Transverse colon (tissue), 4 donors: ENCODE data around the gene ACER3. TPM values are rescaled to one million over a fixed set of nuclear protein-coding genes. Genes with fewer than 3 reads are reported as not detected.

Experiments
- DNase-seq: peaks from one replicate; pipeline ENCODE4 v3.0.0-alpha.2; 2019
- H3K27ac ChIP-seq, 4 donors: fragments of 200-600 bp; sonication (generic); 2 replicates each; pipeline ENCODE4 v1.5.1; 2016 to 2018; ENCODE audit warnings: inconsistent platforms in 4 of 4
- H3K27me3 ChIP-seq: fragments of 200-600 bp; sonication (generic); 2 replicates; pipeline ENCODE4 v1.5.1; 2017; ENCODE audit warnings: inconsistent platforms
- H3K36me3 ChIP-seq, 4 donors: fragments of 200-600 bp; sonication (generic); 2 replicates each; pipeline ENCODE4 v1.5.1; 2017 to 2019; ENCODE audit warnings: inconsistent platforms in 4 of 4
- H3K4me1 ChIP-seq, 4 donors: fragments of 200-600 bp; sonication (generic); 2 replicates each; pipeline ENCODE4 v1.5.1; 2017 to 2020; ENCODE audit warnings: inconsistent platforms in 4 of 4
- H3K4me3 ChIP-seq, 4 donors: fragments of 200-600 bp; sonication (generic); 1 replicate in 1 of 4; 2 replicates in 3 of 4; pipeline versions ENCODE4 v1.5.1 to v1.6.1; 2017 to 2019; ENCODE audit warnings: inconsistent platforms in 4 of 4
- H3K9me3 ChIP-seq, 2 donors: fragments of 200-600 bp; sonication (generic); 2 replicates each; pipeline ENCODE4 v1.5.1; 2017 to 2019; ENCODE audit warnings: inconsistent platforms in 2 of 2
- EP300 ChIP-seq: sonication (generic); formaldehyde crosslinking; IDR thresholded peaks from one replicate; pipeline ENCODE4 v1.6.1; 2017; ENCODE audit warnings: antibody characterized with exemption, low read depth
- POLR2A ChIP-seq: fragments of 450-650 bp; IDR thresholded peaks from one replicate; pipeline ENCODE4 v1.6.1; 2016; ENCODE audit warnings: antibody characterized with exemption, mild to moderate bottlenecking, moderate library complexity
- POLR2AphosphoS5 ChIP-seq, 3 donors: sonication (generic); formaldehyde crosslinking; IDR thresholded peaks; one replicate each; pipeline ENCODE4 v1.6.1; 2016; ENCODE audit warnings: antibody characterized with exemption in 3 of 3
- WGBS, 2 donors: methylation state at CpG; one replicate each; pipeline ENCODE4 v1.1.5; 2018; ENCODE audit warnings: low coverage in 1 of 2; 5-methylcytosine and 5-hydroxymethylcytosine counted together
- in situ Hi-C, 4 donors: fragments of 200-750 bp; cut with MboI; loops; one replicate each; pipeline versions ENCODE4 v1.15.0 to v1.15.1; 2017; ENCODE audit warnings: low sequenced_read_pairs in 3 of 4, low pct_ligation_motif_present in 1 of 4, low pct_unique_long_range_greater_than_20kb in 1 of 4
- intact Hi-C: fragments of 100-400 bp; cut with DNase I; formaldehyde crosslinking; loops from one replicate; pipeline ENCODE4 v1.15.1; 2023; ENCODE audit warnings: low total_unique reads
- total RNA-seq, 4 donors: library from RNA; depleted of rRNA; stranded (reverse); fragments of >200 nt; gene quantifications; one replicate each; pipeline ENCODE4 v1.1.0, GENCODE V29; 2016
- TF ChIP-seq, protein P1 (sequence below), 5 experiments: fragments of 200-600 bp in 3 of 5; fragments of 450-650 bp in 2 of 5; sonication (generic) in 3 of 5; IDR thresholded peaks; 1 replicate in 2 of 5; 2 replicates in 3 of 5; pipeline ENCODE4 v1.5.1; 2016 to 2017; ENCODE audit warnings: antibody characterized with exemption in 5 of 5, inconsistent platforms in 3 of 5, mild to moderate bottlenecking in 2 of 5, moderate library complexity in 1 of 5

The ACER3 gene
- total RNA-seq, 4 donors from 2014 or later, result 8.8 to 72.2 (median 29.4) TPM

DNA sequence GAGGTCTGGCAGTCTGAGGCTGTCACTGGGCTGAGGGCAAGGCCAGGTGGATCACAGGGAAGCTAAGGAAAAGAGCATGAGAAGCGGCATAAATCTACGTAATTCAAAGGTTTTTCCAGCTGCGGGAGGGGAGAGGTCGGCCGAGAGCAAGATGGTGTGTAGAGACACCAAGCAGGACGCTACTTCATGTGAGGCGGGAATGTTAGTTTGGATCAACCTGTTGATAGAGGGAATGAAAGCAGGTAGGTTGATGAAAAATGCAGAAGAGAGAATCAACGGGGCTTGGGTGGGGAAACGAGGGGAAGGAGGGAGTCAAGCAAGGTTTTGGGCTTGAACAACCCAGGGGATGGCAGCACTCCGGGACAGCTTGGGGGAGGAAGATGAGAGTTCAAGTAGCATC is 176.3 kb downstream of the ACER3 start:
- H3K4me1 ChIP-seq, result peaks cover 9 to 27% (median 17%) of the 10 kb centered on the region in 4 donors
- H3K27me3 ChIP-seq, result peaks cover 28% of the 10 kb centered on the region
- WGBS, 2 donors, result 81 to 89% methylated on average over 10 of the region's 10 CpGs
- in situ Hi-C loops (loop anchor here in 3 of 4 donors (25.0 kb wide), 3 partner anchors 150 to 300 kb away; no protein-coding TSS in a partner anchor), intact Hi-C loops (no loop called here)
- DNase-seq, result no peak
- no peaks in the 10 kb centered on the region for H3K9me3 ChIP-seq
- peak overlapping the region in 3 of 4 donors; percentile 79 to 80 (median 80) for H3K27ac ChIP-seq
- H3K36me3 ChIP-seq, result no peaks in the 10 kb centered on the region
- TF ChIP-seq POLR2AphosphoS5 (IDR thresholded peaks at IDR 0.05), result no peak
- no peak for TF ChIP-seq POLR2A
- no peak for TF ChIP-seq EP300
- TF ChIP-seq, protein P1, sequence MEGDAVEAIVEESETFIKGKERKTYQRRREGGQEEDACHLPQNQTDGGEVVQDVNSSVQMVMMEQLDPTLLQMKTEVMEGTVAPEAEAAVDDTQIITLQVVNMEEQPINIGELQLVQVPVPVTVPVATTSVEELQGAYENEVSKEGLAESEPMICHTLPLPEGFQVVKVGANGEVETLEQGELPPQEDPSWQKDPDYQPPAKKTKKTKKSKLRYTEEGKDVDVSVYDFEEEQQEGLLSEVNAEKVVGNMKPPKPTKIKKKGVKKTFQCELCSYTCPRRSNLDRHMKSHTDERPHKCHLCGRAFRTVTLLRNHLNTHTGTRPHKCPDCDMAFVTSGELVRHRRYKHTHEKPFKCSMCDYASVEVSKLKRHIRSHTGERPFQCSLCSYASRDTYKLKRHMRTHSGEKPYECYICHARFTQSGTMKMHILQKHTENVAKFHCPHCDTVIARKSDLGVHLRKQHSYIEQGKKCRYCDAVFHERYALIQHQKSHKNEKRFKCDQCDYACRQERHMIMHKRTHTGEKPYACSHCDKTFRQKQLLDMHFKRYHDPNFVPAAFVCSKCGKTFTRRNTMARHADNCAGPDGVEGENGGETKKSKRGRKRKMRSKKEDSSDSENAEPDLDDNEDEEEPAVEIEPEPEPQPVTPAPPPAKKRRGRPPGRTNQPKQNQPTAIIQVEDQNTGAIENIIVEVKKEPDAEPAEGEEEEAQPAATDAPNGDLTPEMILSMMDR (IDR thresholded peaks at IDR 0.05), result no peak
- H3K4me3 ChIP-seq, result peak overlapping the region in 2 of 4 donors; percentile 1 to 37

DNA sequence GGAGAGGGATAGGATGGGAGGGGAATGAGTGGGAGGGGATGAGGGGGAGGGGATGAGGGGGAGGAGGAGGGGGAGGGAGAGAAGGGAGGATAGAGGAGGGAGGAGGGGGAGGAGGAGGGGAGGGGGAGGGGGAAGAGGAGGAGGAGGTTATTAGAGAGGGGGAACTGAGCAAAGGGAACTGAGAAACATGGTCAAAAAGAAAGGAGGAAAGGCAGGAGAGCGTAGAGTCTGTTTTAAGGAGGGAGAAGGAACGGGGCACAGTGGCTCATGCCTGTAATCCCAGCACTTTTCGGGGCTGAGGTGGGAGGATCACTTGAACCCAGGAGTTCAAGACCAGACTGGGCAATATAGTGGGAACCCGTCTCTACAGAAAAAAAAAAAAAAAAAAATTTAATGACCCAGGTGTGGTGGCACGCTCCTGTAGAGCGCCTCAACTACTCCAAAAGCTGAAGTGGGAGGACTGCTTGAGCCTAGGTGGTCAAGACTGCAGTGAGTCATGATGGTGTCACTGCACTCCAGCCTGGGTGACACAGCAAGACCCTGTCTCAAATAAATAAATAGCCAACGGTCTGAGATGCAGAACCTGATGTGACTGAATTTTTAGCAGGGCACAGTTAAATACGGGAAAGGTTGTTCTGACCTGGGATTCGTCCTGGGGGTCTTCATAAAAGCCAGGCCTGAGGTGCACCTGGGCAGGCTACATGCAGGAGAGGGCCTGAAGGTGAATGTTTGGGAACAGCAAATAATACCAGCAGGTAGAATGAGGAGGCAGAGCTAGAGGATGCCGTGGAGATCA is 177.5 kb downstream of the ACER3 start:
- Histone ChIP-seq H3K36me3 (no peaks in the 10 kb centered on the region), H3K4me1 (peaks cover 9 to 27% (median 17%) of the 10 kb centered on the region in 4 donors), H3K27ac (peak overlapping the region in 2 of 4 donors; percentile 12 to 25), H3K27me3 (peaks cover 30% of the 10 kb centered on the region), H3K9me3 (no peaks in the 10 kb centered on the region), H3K4me3 (no peak overlapping the region)
- in situ Hi-C loops, result loop anchor here in 3 of 4 donors (25.0 kb wide), 3 partner anchors 149 to 301 kb away; no protein-coding TSS in a partner anchor
- intact Hi-C loops, result no loop called here
- no peak for DNase-seq
- TF ChIP-seq EP300 (no peak), POLR2A (no peak), POLR2AphosphoS5 (IDR thresholded peaks at IDR 0.05) (no peak)
- TF ChIP-seq, protein P1 (IDR thresholded peaks at IDR 0.05), result no peak
- 65 to 73% methylated on average over 6 to 10 of the region's 10 CpGs for WGBS, 2 donors

DNA sequence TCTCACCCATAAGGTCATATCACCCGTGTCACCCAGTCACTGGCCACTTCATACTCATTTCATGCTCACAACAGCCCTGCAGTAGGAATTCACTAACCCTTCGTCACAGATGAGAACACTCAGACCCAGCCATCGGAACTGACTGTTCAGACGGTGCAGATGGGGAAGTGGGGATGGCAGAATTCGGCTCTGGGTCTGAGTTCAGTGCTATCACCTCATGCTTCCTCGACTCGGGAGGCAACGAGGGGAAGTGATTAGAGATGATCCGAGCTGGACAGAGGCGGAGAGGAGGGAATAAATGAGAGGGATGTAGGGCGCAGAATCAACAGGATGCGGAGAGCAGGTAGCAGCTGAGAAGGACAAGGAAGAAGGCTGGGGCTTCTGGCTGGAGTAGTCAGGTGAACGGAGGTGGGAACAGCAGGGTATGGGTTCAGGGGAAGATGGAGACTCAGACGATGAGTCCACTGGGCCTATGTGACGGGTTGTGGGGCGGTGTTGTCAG is 178.2 kb downstream of the ACER3 start:
- Histone ChIP-seq H3K27ac (peak overlapping the region in 2 of 4 donors; percentile 14 to 25), H3K4me1 (peaks cover 9 to 27% (median 17%) of the 10 kb centered on the region in 4 donors), H3K27me3 (peaks cover 30% of the 10 kb centered on the region), H3K9me3 (no peaks in the 10 kb centered on the region), H3K36me3 (no peaks in the 10 kb centered on the region), H3K4me3 (no peak overlapping the region)
- 73 to 80% methylated on average over 9 to 16 of the region's 16 CpGs for WGBS, 2 donors
- no peak for TF ChIP-seq EP300
- no peak for TF ChIP-seq POLR2AphosphoS5 (IDR thresholded peaks at IDR 0.05)
- TF ChIP-seq, protein P1 (IDR thresholded peaks at IDR 0.05), result no peak
- no peak for TF ChIP-seq POLR2A
- DNase-seq, result no peak
- in situ Hi-C loops, result loop anchor here in 3 of 4 donors (25.0 kb wide), 3 partner anchors 148 to 302 kb away; no protein-coding TSS in a partner anchor
- intact Hi-C loops, result no loop called here
